Activated CD4-positive, alpha-beta T cell treated with anti-CD3 and anti-CD28 coated beads, Interleukin-2, Interleukin-4, amounts not matched to agents 100 ng/mL and 50 ng/mL, durations not matched to agents 16 hours and 8 hours (primary cell): ENCODE data around the gene DMAP1.

ENCODE experiments used
- DNase-seq: peaks from one replicate; pipeline ENCODE4 v3.0.0-alpha.2; 2020; ENCODE audit warnings: low spot score

The DMAP1 gene

DNA sequence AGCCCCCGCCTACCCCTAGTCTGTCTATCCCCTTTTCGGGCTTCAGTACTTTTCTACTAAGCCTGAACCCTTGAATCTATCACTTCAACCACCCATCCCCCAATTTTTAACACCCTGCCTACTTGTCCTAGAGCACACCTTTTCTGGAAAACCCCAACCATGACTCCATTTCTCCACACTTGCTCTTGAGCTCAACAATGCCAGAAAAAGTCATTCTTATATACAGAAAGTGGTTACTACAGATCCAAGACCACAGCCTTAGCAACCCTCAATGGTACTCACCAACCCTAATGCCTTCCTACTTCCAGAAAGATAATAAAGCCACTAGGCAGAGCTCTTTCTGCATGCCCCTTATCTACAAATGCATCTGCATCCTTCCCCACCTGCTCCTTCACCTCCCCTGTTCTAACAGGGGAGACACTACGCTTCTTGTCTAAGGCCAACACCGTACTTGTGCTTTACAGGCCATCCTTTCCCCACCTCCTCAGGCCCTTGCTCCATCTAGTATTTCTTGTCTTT is 41.2 kb downstream of the DMAP1 start:
- no peak for DNase-seq

DNA sequence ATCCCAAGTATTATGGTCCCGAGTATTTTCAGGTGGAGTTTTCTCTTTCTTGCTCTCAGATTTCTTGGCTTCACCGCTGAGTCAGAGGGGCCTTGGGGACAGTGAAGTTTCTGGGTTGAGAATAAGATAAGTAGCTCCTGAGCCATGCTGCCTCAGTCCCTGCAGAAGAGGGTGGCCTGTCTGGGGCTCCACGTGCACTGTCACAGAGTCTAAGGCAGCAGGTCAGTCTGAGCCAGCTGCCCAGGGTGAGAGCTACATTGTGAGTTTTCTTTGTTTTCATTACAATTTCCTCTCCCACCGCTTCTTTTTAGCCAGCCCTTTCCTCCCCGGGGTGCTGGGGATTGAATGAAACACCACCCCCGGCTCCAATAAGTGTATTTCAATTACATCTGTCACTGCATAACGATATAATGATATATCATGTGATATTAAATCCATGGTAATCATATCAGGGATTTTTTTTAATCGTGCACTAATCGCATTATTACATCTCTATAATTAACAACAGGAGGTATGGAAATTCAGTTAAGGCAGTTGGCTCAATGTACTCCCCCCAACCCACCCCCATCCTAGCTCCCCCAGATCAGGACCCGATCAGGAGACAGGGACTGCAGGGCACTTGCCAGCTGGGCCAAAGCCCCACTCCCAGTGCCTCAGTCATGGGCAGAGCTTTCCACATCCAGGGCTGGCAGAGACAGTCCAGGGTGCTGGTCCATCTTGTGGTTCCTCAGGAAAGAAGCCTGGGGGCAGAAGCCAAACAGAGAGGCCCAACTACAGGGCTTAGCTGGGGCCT is 43.7 kb downstream of the DMAP1 start:
- no peak for DNase-seq

DNA sequence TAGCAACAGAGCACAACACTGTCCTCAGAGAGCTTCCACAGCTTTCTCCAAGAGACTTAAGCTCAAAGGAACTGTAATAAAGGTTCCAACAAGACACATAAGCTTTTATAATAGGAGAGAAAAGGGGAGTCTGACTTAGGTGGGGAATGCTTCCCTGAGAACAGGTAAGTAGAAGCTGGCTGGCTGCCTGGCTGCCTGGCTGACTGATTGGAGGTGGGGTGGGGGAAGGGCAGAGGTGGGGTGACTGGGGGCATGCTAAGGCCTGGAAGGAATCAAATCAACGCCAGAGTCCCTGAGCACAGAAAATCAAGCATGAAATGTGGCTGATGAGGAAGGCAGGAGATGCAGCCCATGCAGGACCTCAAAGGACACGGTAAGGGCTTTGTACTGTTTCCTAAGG is 45.8 kb downstream of the DMAP1 start:
- DNase-seq: no peak

DNA sequence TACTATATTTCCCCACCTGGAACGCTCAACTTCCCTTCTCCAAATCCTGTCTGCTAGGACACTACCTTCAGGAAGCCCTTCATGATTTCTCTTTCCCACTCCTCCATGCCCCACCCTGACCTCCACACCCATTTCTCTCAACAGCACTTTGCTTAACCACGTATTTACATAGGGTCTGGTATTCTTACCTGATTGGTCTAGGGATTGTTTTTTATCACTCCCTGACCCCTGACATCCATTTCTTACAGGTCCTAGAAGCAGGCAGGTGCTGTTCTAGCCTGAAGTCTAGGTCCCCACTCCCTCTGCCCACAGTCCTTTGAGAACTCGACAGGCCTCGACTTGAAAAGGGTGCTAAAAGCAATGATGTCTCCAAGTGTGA is 47.5 kb downstream of the DMAP1 start:
- DNase-seq: no peak

GRCh38 chr1:44261171-44261817 is 48.0 kb downstream of the DMAP1 start:
- no peak for DNase-seq

- no peak for DNase-seq
Observed at GRCh38 chr1:44261962-44262361, 48.7 kb downstream of the DMAP1 start.

DNA sequence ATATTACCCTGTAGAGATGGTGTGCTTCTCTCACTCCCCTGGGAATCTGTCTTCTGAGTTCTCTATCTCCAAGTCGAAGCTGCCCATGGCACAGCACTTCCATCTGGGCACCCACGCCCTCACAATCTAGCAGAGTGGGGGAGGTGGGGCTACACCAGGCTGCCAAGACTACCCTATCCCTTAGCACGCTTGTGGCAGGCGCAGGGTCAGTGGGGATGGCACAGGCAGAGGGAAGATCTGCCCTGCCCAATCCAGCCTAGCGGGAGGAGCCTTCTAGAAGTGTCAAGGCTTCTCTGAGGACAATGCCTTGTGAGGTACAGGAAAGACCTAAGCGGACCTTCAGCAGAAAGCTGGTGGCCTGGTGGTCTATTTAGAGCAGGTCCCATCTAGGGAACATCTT is 49.1 kb downstream of the DMAP1 start:
- DNase-seq: no peak

DNA sequence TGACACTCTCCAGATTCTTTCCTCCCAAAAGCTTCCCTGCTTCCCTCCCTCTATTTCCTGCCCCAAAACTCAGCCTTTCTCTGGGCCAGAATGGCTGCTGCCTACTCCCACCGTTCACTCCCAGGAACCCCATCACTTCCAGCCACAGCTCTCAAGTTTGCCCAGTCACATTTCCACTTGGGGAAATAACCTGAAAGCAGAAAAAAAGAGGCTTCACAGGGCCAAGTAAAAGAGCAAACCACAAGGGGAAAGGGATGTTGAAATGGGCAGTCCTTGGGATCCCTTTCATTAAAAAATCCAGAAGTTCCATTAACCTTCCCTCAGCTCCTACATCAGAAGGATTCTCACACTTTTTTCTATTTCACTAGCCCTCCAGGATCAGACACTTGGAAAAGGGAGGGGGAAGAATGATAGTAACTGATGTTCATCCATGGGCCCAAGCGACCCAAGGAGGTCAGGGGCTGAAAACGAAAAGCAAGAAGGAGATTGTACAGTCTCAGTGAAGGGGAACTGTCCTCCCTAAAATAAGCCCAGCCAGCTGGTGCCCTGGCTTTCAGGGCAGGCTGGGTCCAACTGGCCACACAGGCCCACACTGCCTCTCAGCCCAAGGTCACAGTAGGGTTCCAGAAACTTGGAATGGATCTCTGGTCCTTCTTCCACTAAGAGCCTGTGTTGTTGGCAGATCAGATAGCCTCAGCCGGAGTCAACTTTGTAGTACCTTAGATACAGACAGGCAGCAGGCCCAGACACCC is 49.7 kb downstream of the DMAP1 start:
- DNase-seq: no peak

DNA sequence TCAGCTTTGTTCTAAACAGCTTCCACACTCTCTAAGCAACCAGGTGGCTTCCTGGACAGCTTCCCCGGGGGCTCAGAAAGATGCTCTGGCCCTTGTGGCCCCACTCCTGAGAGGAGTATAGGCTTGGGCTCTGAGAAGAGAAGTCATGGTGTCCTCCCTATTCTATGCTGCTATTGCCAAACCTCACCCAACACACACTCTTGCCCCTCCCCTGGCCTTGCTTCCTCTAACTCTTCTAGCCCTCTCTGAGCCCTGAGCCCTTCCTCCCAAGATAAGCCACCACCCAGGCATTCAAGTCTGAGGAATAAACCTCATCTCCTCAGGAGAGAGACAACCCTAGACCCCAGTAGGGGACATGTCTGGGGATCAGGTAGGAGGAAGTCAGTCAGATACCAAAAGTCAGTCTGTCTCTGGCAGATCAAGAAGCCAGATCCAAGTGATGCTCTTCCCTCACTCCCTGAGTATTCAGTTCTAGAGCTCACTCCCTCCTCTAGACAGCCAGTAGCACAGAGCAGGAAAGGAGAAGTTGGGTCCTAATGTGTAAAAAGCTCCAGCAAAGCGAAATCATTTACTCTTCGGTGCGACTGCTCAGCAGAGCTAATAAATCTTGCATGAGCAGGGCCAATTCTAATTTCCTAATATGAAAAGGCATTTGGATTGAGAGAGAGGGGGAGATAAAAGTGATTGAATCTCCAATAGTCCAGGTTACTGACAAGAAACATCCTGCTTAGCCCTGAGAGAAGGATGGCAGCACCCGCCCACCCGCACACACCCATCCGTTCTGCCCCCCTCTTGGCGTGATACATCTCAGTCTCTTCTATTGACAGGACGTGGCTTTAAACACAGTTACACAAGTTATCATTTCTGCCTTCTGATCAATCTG is 50.5 kb downstream of the DMAP1 start:
- DNase-seq: no peak

- no peak for DNase-seq
Observed at GRCh38 chr1:44264451-44264771, 51.1 kb downstream of the DMAP1 start.

DNA sequence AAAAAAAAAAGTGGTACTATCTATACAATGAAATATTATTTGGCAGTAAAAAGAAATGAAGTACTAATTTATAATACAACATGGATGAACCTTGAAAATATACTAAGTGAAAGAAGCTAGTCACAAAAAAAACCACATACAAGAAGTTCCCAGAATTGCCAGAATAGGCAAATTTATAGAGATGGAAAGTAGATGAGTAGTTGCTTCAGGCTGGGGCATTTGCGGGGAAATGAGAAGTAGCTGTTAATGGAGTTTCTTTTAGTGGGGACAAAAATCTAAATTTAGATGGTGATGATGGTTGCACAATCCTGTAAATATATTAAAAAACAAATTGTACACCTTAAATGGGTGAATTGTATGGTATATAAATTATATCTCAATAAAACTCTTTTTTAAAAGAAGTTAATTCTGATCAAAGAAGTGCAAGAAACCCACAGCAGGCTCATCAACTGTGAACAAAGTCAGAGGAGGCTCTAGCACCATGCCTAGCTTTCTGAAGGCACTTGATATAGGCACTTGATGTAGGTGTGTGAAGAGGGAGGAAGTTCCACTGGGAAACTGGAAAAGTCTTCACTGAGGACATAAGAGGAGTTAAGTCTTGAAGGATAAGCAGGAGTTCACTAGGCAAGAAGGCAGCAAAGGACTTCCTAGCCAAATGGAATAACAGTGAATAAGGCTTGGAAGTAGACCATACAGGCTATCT is 52.5 kb downstream of the DMAP1 start:
- no peak for DNase-seq

GRCh38 chr1:44266400-44267344 is 53.4 kb downstream of the DMAP1 start:
- DNase-seq: no peak

DNA sequence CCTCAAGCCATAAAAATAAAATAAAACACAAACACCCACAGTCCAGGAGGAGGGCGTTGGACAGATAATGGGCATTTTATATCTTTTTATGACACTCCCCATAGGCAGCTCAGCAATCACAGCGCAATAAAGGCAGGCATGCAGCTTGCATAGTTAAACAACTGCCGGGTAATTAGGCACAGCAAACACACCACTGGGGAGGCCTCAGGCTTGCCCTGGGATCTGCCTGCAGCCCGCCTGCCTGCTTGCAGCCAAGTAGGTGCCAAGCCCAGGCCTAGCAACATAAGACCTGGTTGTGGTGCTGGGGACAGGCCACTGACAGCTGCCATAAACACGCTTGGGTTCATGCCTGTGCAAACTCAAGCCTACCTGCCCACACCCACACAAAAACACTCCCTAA is 54.2 kb downstream of the DMAP1 start:
- no peak for DNase-seq

GRCh38 chr1:44268054-44268453 is 54.8 kb downstream of the DMAP1 start:
- DNase-seq: no peak
